HCT116 (cell line): Measurements from ENCODE around the gene CUL4A. TPM values are rescaled to one million over a fixed set of nuclear protein-coding genes. Genes with fewer than 3 reads are reported as not detected.

ENCODE experiments used
- ATAC-seq: fragments of 200-7000 bp; cut with Tn5 transposase; 2 replicates; pipeline ENCODE4 v1.9.1; 2020; ENCODE audit warnings: mild to moderate bottlenecking, moderate library complexity
- BruUV-seq: library from RNA; stranded (reverse); fragments of 400-500 nt; replicated peaks from 2 replicates; lab custom pipeline; 2021; lab: Mats Ljungman, UMichigan
- CTCF ChIA-PET: fragments of 300-600 bp; sonication (Branson Sonifier 250); formaldehyde crosslinking; loops from one replicate; lab custom pipeline; 2021; ENCODE audit warnings: antibody characterized with exemption; lab: Charles Lee
- POLR2A ChIA-PET: fragments of 300-600, 350-600 bp; sonication (Branson Sonifier 250); formaldehyde crosslinking; loops from one replicate; lab custom pipeline; 2021; ENCODE audit warnings: antibody characterized with exemption; lab: Charles Lee
- RAD21 ChIA-PET, 2 experiments: fragments of 300-600 bp; sonication (Branson Sonifier 250); formaldehyde crosslinking; loops; one replicate each; lab custom pipeline; 2023; ENCODE audit warnings: low total read pairs in 2 of 2; ENCODE audit not compliant: uncharacterized antibody in 2 of 2, unreplicated experiment in 2 of 2, low non-redundant PET in 1 of 2; lab: Charles Lee
- DNase-seq: peaks from one replicate; pipeline ENCODE4 v3.0.0-alpha.2; 2010; ENCODE audit warnings: low read depth, low spot score
- H2AFZ ChIP-seq: fragments of 200-600 bp; shearing (Covaris generic), sonication (generic); 2 replicates; pipeline ENCODE4 v1.6.1; 2017; ENCODE audit warnings: low read depth, mixed run types, mixed read lengths, antibody characterized with exemption, low read length; ENCODE audit not compliant: poor library complexity, severe bottlenecking
- H3K27ac ChIP-seq: 2 replicates; pipeline ENCODE4 v1.5.1; 2012; ENCODE audit warnings: low read depth, low read length
- H3K27me3 ChIP-seq: fragments of 200-600 bp; sonication (generic); 2 replicates; pipeline ENCODE4 v1.6.1; 2016; ENCODE audit warnings: mixed run types, low read length, mixed read lengths; ENCODE audit not compliant: insufficient read depth
- H3K36me3 ChIP-seq, 2 experiments: fragments of 200-500 bp in 1 of 2; fragments of 200-600 bp in 1 of 2; sonication (Bioruptor generic) in 1 of 2; sonication (generic) in 1 of 2; 2 replicates each; pipeline versions ENCODE4 v1.5.1 to v1.6.1; 2014 to 2016; ENCODE audit warnings: low read length in 2 of 2, inconsistent platforms in 1 of 2, mixed read lengths in 1 of 2, mixed run types in 1 of 2; ENCODE audit not compliant: insufficient read depth in 2 of 2, control insufficient read depth in 1 of 2
- H3K4me1 ChIP-seq, 2 experiments: fragments of 200-600 bp in 1 of 2; sonication (generic) in 1 of 2; 2 replicates each; pipeline versions ENCODE4 v1.5.1 to v1.6.1; 2012 to 2017; ENCODE audit warnings: low read length in 2 of 2, inconsistent platforms in 1 of 2, mild to moderate bottlenecking in 1 of 2, mixed read lengths in 1 of 2, mixed run types in 1 of 2, moderate library complexity in 1 of 2; ENCODE audit not compliant: insufficient read depth in 2 of 2, control insufficient read depth in 1 of 2
- H3K4me2 ChIP-seq: fragments of 200-600 bp; sonication (generic); 2 replicates; pipeline ENCODE4 v1.6.1; 2017; ENCODE audit warnings: mixed run types, low read length, mixed read lengths
- H3K4me3 ChIP-seq, 2 experiments: fragments of 200-600 bp in 1 of 2; sonication (generic) in 1 of 2; replicated peaks in 1 of 2; 2 replicates each; pipeline ENCODE4 v1.5.1; 2011 to 2016; ENCODE audit warnings: low read length in 2 of 2, control low read depth in 1 of 2, low read depth in 1 of 2, mild to moderate bottlenecking in 1 of 2, mixed read lengths in 1 of 2, mixed run types in 1 of 2
- H3K79me2 ChIP-seq: fragments of 200-600 bp; sonication (generic); 2 replicates; pipeline ENCODE4 v1.6.1; 2017; ENCODE audit warnings: mild to moderate bottlenecking, mixed run types, low read length, moderate library complexity, mixed read lengths; ENCODE audit not compliant: insufficient read depth
- H3K9ac ChIP-seq: fragments of 200-600 bp; sonication (generic); 2 replicates; pipeline ENCODE4 v1.6.1; 2016; ENCODE audit warnings: low read length, mixed read lengths
- H3K9me2 ChIP-seq: fragments of 200-600 bp; sonication (generic), shearing (Covaris generic); 2 replicates; pipeline ENCODE4 v1.6.1; 2017; ENCODE audit warnings: mixed run types, mild to moderate bottlenecking, moderate library complexity; ENCODE audit not compliant: insufficient read depth
- H3K9me3 ChIP-seq, 2 experiments: fragments of 200-500 bp in 1 of 2; fragments of 200-600 bp in 1 of 2; sonication (Bioruptor generic) in 1 of 2; sonication (generic) in 1 of 2; 2 replicates each; pipeline ENCODE4 v1.6.1; 2014 to 2017; ENCODE audit warnings: low read length in 2 of 2, mixed read lengths in 2 of 2, inconsistent platforms in 1 of 2, low read depth in 1 of 2, mild to moderate bottlenecking in 1 of 2, mixed run types in 1 of 2, moderate library complexity in 1 of 2; ENCODE audit not compliant: control insufficient read depth in 1 of 2, insufficient read depth in 1 of 2
- H4K20me1 ChIP-seq: fragments of 200-600 bp; sonication (generic), shearing (Covaris generic); 2 replicates; pipeline ENCODE4 v1.6.1; 2017; ENCODE audit warnings: mixed run types, mild to moderate bottlenecking, moderate library complexity; ENCODE audit not compliant: insufficient read depth
- CBX3 ChIP-seq: IDR thresholded peaks from 2 replicates; pipeline ENCODE4 v1.6.1; 2012; ENCODE audit warnings: low read depth
- CEBPB ChIP-seq: IDR thresholded peaks from 2 replicates; pipeline ENCODE4 v1.6.1; 2012; ENCODE audit warnings: low read depth
- ELF1 ChIP-seq: IDR thresholded peaks from 2 replicates; pipeline ENCODE4 v1.6.1; 2012; ENCODE audit warnings: low read depth, borderline replicate concordance
- EZH2 ChIP-seq: fragments of 200-600 bp; sonication (generic); IDR thresholded peaks from 2 replicates; pipeline ENCODE4 v1.6.1; 2017; ENCODE audit warnings: antibody characterized with exemption, mixed run types
- POLR2AphosphoS5 ChIP-seq: IDR thresholded peaks from 2 replicates; pipeline ENCODE4 v1.6.1; 2011; ENCODE audit warnings: mild to moderate bottlenecking, low read depth, low read length, moderate library complexity
- RAD21 ChIP-seq: IDR thresholded peaks from 2 replicates; pipeline ENCODE4 v1.6.1; 2012; ENCODE audit warnings: low read depth, mild to moderate bottlenecking
- SRF ChIP-seq: IDR thresholded peaks from 2 replicates; pipeline ENCODE4 v1.6.1; 2012; ENCODE audit warnings: low read depth
- TCF7L2 ChIP-seq: IDR thresholded peaks from 2 replicates; pipeline ENCODE4 v1.7.0; 2011; ENCODE audit warnings: borderline replicate concordance, inconsistent platforms; ENCODE audit not compliant: insufficient read depth, insufficient read length; ENCODE audit errors: extremely low read depth
- YY1 ChIP-seq: IDR thresholded peaks from 2 replicates; pipeline ENCODE4 v1.6.1; 2011; ENCODE audit warnings: low read length, low read depth, moderate library complexity, mild to moderate bottlenecking; ENCODE audit not compliant: insufficient replicate concordance; ENCODE audit errors: extremely low read depth
- ZFX ChIP-seq: fragments of 450-650 bp; IDR thresholded peaks from 2 replicates; pipeline ENCODE4 v1.6.1; 2017
- ZNF274 ChIP-seq: fragments of 200-500 bp; sonication (Bioruptor generic); IDR thresholded peaks from 2 replicates; pipeline ENCODE4 v1.6.1; 2014; ENCODE audit warnings: mild to moderate bottlenecking, low read depth, low read length, inconsistent platforms
- intact Hi-C: fragments of 100-400 bp; cut with micrococcal nuclease; formaldehyde crosslinking; loops from 2 replicates; pipeline ENCODE4 v1.10.0; 2022
- total RNA-seq: library from RNA; stranded (reverse); gene quantifications from one replicate; pipeline ENCODE4 v1.2.1, GENCODE V29; 2021; ENCODE audit not compliant: unreplicated experiment
- TF ChIP-seq, protein P1 (sequence below): IDR thresholded peaks from 2 replicates; pipeline ENCODE4 v1.6.1; 2012
- TF ChIP-seq, protein P2 (sequence below): IDR thresholded peaks from 2 replicates; pipeline ENCODE4 v1.6.1; 2011; ENCODE audit warnings: mild to moderate bottlenecking, low read length, moderate library complexity; ENCODE audit not compliant: insufficient replicate concordance; ENCODE audit errors: extremely low read depth

CUL4A gene
- total RNA-seq, 1 experiment from 2014 or later: 76.5 TPM

DNA sequence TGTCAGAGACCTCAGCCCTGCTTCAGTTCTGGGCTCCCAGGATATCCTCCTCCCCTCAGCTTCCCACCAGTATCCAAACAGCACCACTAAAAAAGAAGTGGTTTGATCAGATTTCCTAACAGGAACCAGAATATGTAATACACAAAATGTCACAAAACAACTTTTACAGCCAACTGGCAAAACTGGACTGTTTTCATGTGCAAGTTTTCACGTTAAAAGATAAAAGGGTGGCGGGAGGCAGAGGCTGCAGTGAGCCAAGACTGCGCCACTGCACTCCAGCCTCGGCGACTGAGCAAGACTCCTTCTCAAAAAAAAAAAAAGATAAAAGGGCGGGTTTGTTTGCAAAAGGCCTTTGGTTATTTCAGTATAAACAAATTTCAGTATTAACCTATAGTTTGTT lies 14.1 kb upstream of the CUL4A start (continued):
- no peak for TF ChIP-seq EZH2
- no peak for TF ChIP-seq CBX3
- TF ChIP-seq SRF: no peak
- no peak for TF ChIP-seq RAD21
- no peak for TF ChIP-seq CEBPB
- TF ChIP-seq ZNF274: no peak
- no peak for TF ChIP-seq ZFX
- TF ChIP-seq, protein P1, sequence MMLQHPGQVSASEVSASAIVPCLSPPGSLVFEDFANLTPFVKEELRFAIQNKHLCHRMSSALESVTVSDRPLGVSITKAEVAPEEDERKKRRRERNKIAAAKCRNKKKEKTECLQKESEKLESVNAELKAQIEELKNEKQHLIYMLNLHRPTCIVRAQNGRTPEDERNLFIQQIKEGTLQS: no peak
- TF ChIP-seq, all 23 proteins: peak for 0

- peaks cover 47 to 68% of the 10 kb centered on the region in 2 experiments for H3K36me3 ChIP-seq
- no peak overlapping the region for H3K4me2 ChIP-seq
- H2AFZ ChIP-seq: no peak overlapping the region
- H3K4me3 ChIP-seq: no peak overlapping the region
- intact Hi-C loops: no loop called here
- no peaks in the 10 kb centered on the region for H3K9me3 ChIP-seq
- peaks cover 2% of the 10 kb centered on the region; the same call in 1 of the 2 replicates for H4K20me1 ChIP-seq
- CTCF ChIA-PET: no interaction called here
- H3K9me2 ChIP-seq: no peaks in the 10 kb centered on the region
- RAD21 ChIA-PET: no interaction called here
- ATAC-seq: no peak
- H3K9ac ChIP-seq: no peak overlapping the region
- DNase-seq: no peak
- no peaks in the 10 kb centered on the region for H3K4me1 ChIP-seq
- H3K27me3 ChIP-seq: no peaks in the 10 kb centered on the region
- no TSS peak for BruUV-seq
- H3K79me2 ChIP-seq: peaks cover 52% of the 10 kb centered on the region
- no peak overlapping the region for H3K27ac ChIP-seq
- TF ChIP-seq YY1 (no peak), ELF1 (no peak), TCF7L2 (no peak), POLR2AphosphoS5 (no peak), SRF (no peak)
- TF ChIP-seq, protein P2, sequence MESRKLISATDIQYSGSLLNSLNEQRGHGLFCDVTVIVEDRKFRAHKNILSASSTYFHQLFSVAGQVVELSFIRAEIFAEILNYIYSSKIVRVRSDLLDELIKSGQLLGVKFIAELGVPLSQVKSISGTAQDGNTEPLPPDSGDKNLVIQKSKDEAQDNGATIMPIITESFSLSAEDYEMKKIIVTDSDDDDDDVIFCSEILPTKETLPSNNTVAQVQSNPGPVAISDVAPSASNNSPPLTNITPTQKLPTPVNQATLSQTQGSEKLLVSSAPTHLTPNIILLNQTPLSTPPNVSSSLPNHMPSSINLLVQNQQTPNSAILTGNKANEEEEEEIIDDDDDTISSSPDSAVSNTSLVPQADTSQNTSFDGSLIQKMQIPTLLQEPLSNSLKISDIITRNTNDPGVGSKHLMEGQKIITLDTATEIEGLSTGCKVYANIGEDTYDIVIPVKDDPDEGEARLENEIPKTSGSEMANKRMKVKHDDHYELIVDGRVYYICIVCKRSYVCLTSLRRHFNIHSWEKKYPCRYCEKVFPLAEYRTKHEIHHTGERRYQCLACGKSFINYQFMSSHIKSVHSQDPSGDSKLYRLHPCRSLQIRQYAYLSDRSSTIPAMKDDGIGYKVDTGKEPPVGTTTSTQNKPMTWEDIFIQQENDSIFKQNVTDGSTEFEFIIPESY: no peak
- POLR2A ChIA-PET: no interaction called here
Measured at GRCh38 chr13:113196970-113197737, 12.3 kb upstream of the CUL4A start.
